Astrocyte (in vitro differentiated cells and primary cell): ENCODE measurements around the gene RASAL1.

Experiments
- EZH2 ChIP-seq: IDR thresholded peaks from 2 replicates; pipeline ENCODE4 v1.6.1; 2012; ENCODE audit warnings: mild to moderate bottlenecking, low read length, inconsistent platforms; ENCODE audit not compliant: insufficient read depth
- TF ChIP-seq, protein P1 (sequence below): IDR thresholded peaks from 2 replicates; pipeline ENCODE4 v1.5.1; 2011; ENCODE audit warnings: low read depth, mild to moderate bottlenecking, inconsistent platforms, low read length, moderate library complexity; ENCODE audit not compliant: insufficient read depth

DNA sequence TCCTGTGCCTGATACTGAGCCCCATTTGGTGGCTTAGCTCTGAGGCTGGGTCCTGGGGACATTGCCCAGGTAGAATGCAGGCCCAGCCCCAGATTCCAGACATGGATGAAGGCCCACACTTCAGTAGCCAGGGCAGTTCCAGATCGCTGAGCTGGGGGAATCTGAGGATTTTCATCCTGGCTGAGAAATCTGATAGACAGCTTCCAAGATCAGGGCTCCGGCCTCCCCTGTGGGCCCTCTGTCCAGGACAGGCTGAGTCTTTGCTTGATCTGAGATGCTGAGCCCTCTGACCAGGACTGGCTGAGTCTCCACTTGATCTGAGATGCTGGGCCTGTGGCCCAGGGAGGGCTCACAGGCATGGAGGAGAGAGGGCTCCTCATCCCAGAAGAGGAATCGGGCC, 3.3 kb upstream of the RASAL1 start:
- TF ChIP-seq, protein P1, sequence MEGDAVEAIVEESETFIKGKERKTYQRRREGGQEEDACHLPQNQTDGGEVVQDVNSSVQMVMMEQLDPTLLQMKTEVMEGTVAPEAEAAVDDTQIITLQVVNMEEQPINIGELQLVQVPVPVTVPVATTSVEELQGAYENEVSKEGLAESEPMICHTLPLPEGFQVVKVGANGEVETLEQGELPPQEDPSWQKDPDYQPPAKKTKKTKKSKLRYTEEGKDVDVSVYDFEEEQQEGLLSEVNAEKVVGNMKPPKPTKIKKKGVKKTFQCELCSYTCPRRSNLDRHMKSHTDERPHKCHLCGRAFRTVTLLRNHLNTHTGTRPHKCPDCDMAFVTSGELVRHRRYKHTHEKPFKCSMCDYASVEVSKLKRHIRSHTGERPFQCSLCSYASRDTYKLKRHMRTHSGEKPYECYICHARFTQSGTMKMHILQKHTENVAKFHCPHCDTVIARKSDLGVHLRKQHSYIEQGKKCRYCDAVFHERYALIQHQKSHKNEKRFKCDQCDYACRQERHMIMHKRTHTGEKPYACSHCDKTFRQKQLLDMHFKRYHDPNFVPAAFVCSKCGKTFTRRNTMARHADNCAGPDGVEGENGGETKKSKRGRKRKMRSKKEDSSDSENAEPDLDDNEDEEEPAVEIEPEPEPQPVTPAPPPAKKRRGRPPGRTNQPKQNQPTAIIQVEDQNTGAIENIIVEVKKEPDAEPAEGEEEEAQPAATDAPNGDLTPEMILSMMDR = no peak
- no peak for TF ChIP-seq EZH2
